Measurements from ENCODE around the gene EPHB2. TPM values are rescaled to one million over a fixed set of nuclear protein-coding genes. Genes with fewer than 3 reads are reported as not detected.
A peak's percentile ranks its signal among the peaks of the same experiment; 100 is the strongest.

The EPHB2 gene
- total RNA-seq, 1 donor from 2014 or later: 4.2 TPM

DNA sequence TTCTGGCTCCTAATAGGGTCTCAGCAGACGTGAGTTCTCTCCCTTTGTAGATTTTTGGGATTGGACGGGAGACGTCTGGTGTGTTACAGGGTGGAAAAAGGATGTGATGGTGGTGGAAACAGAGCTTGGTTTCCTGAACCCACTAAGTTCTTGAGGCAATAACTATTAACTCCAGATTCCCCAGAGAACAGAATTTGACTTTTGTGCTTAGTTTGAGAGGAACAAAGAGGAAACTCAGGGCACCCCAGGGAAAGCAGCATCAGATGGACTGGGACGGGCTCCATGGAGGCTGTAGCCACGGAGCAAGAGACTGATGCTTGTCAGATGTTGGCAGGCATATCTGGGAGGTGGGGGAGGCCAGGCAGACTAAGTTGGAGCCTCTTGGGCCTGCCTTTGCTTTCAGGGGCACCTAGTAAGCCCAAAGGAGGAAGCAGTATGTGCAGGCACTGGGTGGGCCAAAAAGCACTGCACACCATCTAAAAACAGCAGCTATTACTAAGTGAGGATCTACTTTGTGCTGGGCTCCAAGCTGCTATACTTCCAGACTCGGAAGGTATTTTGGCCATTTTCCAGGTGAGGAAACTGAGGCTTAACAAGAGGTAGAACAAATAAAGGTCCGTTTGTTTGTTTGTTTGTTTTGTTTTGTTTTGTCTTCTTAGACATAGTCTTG, 66.9 kb downstream of the EPHB2 start:
- DNase-seq (ENCODE audit: low read depth): no peak

DNA sequence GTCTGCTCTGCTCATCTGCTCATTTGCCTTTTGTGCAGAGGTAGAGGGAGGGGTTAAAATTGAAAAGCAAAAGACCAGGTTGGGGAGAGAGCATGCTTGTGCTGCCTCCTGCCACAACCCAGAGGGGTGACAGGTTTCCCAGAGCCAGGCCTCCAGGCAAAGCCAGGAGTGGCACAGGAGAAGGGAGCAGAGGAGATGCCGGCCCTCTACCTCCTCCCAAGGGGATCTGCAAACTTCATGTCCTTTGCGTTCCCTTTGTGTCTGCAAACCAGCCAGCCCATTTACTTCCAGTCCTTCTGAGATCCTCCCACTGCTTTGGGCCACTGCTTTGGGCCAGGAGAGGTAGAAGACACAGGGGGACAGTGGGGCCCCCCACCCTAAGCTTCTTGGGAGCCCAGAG, 67.8 kb downstream of the EPHB2 start:
- no peak for DNase-seq (ENCODE audit: low read depth)

DNA sequence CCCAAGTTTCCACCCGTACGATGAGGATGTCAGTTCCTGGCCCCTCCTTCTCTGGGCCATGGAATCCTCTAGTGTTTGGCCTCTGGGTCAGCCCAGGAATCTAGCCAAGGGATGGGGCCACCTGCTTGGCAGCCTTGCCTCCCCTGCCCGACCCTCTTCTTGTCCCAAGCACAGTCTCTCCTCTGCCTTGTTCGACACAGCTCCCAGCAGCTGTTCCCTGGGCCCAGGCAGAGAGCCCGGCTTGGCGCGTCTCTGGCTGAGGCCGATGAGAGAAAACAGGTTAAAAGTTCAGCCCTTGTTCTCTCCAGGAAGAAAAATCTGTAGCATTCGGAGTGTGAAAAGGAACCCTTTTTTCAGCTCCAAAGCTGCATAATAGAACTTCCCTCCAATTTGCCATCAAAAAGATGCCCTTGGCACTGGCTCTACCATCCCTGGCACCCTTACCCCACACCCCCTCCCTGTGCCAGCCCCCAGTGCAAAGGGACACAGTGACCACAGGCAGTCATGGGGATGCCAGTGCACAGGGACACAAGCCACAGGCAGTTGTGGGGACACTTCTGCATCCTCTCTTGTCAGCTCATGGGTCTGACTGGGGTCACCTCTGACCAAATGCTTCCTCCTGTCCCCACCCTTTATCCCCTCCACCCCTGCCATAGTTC, 68.4 kb downstream of the EPHB2 start:
- peak; percentile 72 for DNase-seq (ENCODE audit: low read depth)

DNA sequence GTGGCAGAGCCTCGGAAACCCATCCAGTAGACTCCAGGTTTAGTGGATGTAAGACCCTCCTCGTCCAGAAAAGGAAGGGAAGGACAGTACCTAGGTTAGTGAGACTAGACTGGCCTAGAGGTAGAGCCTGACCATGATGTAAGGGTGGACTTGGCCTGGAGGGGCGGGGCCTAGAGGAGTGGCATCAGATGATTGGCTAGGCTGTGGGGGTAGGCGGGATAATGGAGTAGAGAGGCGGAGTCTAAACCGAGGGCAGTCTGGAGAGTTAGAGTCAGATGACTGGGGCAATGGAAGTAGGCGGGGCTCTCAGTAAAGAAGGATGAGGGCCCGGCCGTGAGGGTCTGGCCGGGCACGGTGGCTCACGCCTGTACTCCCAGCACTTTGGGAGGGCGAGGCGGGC, 70.1 kb downstream of the EPHB2 start:
- DNase-seq (ENCODE audit: low read depth): no peak

DNA sequence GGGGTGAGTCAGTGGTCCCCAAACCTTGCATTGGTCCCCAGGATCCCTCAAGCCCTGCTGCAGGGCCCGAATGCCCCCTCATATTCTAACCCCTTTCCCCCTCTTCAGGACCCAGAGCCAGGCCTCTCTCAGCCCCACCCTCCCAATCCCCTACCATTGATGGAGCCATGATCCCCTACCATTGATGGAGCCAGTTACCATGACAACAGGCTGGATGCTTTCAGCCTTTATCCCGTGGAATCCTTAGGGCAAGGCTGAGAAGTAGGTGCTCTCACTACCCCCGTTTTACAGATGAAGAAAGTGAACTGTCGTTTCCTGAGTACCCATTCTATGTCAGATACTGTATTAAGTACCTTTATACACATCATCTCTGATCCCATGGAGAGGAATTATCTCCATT, 70.8 kb downstream of the EPHB2 start:
- no peak for DNase-seq (ENCODE audit: low read depth)

DNA sequence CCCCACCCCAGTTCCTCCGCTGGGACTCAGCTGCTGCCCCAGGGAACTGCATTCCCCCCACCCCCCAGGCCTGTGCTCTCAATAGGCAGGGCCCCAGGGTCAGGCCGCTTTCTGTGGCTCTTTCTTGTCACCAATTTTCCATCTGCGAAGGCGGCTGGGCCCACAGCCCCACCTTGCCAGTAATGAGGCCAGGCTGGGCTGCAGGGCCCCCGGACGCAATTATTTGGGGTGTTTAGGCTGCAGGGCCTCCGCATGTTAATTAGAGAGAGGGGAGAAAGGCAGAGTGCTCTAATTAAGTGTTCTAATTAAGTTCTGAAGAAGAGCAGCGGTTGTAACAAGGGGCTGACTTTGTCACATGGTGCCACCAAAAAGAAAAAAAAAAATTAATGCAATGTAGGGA, 71.8 kb downstream of the EPHB2 start:
- no peak for DNase-seq (ENCODE audit: low read depth)

DNA sequence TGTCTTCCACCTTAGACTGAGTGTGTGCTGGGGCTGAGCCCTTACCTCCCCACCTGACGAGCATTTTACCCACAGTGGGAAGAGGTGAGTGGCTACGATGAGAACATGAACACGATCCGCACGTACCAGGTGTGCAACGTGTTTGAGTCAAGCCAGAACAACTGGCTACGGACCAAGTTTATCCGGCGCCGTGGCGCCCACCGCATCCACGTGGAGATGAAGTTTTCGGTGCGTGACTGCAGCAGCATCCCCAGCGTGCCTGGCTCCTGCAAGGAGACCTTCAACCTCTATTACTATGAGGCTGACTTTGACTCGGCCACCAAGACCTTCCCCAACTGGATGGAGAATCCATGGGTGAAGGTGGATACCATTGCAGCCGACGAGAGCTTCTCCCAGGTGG, 73.7 kb downstream of the EPHB2 start:
- DNase-seq (ENCODE audit: low read depth): no peak

DNA sequence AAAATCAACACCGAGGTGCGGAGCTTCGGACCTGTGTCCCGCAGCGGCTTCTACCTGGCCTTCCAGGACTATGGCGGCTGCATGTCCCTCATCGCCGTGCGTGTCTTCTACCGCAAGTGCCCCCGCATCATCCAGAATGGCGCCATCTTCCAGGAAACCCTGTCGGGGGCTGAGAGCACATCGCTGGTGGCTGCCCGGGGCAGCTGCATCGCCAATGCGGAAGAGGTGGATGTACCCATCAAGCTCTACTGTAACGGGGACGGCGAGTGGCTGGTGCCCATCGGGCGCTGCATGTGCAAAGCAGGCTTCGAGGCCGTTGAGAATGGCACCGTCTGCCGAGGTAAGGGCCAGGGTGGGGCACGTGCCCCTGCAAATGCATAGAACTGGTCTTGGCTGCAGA, 74.1 kb downstream of the EPHB2 start:
- no peak for DNase-seq (ENCODE audit: low read depth)

DNA sequence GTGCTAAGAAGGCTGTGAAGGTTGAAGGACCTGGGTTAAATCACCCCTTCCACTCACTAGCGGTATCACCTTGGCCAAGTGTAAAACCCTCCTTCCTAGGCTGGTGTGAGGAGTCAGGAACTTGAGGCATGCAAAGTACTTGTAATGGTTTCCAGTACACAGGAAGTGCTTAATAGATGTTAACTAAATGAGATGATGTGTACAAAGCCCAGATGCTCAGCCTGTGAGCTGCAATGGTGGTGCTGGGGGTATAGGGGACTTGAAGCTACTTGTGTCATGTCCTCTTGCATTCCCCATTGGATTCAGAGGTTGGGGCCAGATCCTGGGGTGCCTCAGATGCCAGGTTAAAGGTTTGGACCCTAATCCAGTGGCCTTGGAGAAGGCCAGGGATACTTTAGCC, 75.5 kb downstream of the EPHB2 start:
- DNase-seq (ENCODE audit: low read depth): no peak

DNA sequence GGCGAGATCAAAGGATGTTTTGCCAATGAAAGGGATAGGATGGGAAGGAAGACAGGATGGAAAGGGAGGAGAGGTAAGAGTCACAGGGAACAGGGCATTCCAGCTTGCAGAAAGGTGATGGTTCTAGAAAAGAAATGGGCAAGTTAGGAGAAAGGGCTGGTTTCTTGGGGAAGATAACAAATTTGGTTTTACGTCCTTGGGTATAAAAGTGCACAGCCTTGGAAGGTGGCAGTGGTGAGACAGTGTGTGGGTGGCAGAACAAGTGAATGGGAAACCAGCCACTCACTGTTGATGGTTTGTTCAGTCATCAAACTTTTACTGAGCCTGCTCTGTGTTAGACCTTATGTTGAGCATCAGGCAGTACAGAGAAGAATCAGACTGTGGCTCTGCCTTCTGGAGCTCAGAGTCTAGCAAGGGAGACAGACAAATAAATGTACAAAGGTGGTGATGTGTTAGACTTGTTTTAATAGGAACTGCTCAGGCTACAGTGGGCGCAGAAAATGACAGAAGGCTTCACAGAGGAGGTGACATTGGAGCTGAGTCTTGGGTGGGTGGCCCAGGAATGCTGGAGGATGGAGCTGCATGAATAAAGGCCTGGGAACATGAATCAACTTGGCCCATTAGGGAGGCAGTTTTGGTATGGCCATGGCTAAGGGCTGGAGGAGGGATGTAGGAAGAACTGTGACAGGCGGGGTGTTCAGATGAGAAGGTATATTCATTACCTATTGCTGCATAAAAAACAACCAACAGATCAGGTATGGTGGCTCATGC, 76.3 kb downstream of the EPHB2 start:
- no peak for DNase-seq (ENCODE audit: low read depth)

DNA sequence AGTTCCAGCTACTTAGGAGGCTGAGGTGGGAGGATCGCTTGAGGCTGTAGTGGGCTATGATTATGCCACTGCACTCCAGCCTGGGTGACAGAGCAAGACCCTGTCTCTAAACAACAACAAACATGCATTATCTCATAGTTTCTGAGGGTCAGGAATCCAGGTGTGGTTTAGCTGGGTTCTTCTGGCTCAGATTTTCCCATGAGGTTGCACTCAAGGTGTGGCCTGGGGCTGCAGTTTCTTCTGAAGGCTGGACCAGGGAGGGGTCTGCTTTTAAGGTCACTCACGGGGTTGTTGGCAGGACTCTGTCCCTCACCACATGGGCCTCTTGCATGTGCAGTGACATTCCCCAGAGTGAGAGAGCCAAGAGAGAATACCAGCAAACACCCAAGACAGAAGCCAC, 77.0 kb downstream of the EPHB2 start:
- DNase-seq (ENCODE audit: low read depth): no peak

DNA sequence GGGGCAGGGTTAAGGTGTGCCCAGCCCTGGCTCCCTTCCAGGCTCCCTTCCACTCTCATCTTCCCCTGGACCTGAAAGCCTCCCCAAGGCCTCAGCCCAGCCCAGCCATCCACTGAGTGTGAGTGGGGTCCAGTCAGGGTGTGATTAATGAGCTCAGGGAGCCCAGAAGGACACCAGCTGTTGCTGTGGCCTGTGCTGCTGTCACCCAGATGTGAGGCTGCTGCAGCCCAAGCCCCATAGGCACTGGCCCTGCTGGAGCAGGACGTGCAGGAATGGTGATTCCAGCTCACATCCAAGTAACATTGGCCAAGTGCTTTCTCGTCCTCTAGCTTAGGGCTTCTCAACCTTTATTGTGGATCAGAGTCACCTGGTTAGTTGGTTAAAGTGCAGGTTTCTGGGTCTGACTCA, 77.6 kb downstream of the EPHB2 start:
- DNase-seq (ENCODE audit: low read depth): no peak

DNA sequence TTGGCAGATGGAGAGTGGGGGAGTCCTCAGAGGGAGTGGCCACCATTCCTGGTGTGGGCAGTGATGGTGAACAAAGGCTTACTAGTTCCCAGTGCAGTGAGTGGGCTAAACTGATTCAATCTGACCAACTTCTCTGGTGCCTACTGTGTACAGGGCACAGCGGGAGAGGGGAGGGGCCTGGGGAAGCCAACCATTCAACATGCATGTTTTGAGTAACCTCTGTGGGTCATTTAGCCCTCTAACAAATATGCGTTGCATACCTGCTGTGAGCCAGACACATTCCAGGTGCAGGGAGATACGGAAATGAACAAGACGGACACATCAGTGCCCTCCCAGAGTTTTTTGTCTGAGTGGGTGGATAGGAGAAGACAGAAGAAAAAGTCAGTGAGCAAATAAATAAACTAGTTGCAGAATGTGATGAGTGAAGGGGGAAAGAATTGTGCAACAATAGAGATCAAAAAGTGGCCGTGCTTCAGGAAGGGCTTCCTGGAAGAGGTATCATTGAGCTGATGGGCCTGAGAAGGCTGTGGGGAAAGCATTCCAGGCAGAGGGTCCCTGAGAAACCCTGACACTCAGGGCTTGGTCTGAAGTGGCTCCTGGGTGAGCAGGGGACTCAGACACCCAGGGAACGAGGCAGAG, 78.8 kb downstream of the EPHB2 start:
- no peak for DNase-seq (ENCODE audit: low read depth)

DNA sequence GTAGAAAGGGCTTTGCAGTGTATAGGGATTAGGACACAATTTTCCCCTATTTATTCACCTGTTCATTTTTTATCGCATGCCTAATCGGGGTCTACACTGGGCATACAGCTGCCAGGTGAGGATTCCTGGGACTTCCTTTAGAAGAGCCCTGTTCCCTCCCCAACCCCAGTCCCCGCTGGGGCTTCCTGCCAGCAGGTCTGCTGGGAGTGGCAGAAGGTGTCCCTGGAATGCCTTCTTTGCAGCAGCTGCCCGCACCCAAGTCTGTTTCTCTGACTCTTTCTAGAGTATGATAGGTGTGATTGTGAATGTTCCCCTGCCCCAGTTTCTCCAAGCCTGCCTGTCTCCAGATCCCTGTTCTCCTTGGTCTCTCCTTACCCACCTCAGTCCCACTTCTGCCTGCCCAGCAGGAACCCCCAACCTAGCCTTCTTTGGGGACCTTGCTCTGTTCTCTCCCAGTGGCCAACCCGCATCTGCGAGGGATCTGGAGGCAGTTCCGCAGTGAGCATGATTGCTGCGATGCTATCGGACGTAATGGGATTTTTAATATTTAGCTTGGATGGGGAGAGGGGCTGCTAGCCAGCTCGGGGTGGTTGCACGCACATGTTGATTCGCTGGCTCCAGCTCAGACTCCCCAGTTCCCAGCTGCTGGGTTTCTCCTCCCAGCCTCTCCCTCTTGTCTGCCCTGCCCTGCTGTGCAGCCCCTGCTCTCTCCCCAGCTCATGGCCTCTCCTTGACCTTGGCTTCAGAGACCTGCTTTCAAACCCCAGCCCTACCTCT, 79.8 kb downstream of the EPHB2 start:
- no peak for DNase-seq (ENCODE audit: low read depth)

DNA sequence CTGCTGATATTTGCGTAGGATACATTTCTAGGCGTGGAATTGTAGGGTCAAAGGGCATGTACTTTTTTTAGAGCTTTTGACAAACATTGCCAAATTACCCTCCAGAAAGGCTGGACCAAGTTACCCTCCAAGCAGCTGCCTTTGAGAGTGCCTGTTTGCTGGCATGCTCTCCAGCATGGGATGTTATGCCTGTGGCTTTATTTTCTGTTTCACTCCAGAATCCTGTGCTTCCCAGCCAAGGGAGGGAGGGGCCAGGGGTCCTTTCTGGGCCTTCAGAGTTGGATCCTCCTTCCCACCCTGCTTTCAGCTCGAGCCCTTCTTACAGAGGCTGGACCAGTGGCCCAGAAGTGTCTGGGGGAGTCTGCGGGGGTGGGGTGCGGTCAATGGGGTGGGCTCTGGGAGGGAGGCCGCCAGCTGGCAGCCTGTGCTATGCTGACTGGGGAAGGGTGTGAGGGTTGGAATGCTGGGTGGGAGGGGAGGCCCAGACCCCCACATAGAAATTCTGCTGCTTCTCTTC, 81.2 kb downstream of the EPHB2 start:
- DNase-seq (ENCODE audit: low read depth): no peak

DNA sequence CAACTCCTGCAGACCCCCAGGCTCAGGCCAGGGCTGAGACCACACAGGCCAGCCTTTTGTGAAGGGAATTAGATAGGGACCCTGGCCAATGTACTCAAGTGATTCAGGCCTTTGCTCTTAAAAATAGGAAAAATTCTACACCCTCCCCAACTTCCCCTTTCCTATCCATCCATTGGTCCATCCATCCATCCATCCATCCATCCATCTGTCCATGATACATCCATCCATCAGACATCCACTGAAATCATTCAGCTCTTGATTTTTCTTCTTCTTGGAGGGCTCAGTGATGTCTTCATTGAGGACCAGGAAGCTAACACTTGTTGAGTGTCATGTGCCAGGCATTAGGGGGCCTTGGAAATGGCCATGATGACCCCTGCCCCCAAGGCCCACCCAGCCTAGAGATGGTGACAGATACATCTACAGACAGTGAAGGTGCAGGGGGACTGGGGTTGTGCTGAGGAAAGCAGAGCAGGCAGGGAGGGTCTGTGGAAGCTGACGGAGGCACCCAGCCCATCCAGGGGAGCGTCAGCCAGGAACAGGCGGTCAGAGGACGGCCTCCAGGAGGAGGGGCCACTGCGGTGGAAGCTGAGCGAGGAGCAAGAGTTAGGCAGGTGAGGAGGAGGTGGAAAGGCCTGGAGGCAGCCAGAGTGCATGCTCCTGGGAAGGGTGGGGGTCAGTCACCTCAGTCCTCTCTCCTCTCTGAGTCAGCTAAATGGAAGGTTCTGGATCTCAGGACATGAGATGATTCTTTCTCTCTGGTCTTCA, 81.9 kb downstream of the EPHB2 start:
- no peak for DNase-seq (ENCODE audit: low read depth)

DNA sequence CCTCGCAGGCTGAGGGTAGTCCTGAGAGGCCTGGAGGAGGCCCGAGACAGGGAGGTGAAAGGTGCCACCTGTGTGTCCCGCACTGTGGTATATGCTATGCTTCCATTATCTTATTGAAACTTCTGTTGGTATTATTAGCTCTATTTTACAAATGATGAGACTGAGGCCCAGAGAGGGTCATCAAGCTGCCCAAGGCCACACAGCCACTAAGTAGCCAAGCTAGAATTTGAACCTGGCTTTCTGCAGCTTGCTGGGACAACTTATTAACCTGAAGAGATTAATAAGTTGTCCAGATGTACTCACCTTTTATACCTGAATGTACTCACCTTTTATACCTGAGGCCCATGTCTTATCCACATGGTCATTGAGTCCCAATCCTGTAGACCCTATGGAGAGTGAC, 83.0 kb downstream of the EPHB2 start:
- no peak for DNase-seq (ENCODE audit: low read depth)

DNA sequence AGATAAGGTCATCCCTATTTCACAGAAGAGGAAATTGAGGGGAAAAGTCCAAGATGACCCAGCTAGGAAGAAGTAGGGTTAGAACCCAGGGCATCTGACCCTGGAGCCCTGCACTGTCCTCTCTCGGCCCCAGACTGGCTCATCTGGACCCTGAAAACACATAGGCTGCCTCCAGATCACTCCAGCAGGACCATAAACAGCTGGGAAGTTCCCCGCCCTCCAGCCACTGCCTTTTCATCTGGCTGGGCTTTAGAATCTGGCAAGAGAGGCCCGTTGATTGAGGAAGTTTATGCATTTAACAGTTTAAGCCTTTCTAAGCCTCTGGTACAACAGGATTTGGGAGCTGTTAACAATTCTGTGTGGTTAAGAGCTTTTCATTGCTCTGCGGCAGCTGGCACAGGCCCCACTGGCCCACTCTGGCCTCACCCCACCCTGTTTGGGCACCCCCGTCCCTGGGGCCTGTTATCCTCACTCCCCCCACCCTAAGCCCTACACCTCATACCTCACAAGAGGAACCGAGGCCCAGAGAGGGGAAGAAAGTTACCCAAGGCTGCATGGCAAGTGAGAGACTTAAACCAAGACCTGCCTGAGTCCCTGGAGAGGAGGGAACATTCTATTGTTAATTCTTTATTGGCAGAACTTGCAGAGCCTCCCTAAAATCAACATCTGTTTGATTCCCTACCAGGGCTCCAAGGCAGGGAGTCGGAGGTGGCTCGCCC, 84.2 kb downstream of the EPHB2 start:
- peak; percentile 25 for DNase-seq (ENCODE audit: low read depth)

DNA sequence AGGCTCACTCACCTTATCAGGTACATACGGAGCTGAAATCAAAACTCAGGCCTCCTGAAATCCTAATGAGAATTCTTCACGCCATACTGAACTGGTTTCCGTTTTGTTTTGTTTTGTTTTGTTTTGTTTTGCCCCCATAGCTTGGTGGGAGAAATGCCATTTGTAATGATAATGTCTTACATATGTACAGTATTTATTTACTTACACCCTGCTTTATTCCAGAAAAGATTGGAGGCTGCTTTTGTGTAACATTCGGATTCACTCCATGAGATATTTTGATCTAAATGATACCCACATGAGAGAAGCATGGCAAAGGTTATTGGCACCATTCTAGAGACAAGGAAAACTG, 84.7 kb downstream of the EPHB2 start:
- no peak for DNase-seq (ENCODE audit: low read depth)

DNA sequence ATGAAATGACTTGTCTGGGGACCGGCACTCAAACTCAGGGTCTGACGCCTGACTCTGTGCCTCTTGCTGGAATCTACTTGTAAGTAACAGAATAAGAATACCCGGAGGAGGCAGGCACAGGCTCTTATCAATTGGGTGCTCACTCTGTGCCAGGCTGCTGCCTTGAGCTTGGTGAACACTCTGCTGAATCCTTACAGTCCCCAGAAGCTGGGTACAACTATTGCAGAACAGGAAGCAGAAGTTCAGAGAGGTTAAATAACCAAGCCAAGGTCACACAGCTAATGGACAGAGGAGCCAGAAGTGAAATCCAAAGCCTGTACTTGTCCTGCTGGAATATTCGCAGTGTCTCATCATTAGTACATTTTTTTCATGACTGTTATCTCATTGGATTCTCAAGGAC, 86.0 kb downstream of the EPHB2 start:
- no peak for DNase-seq (ENCODE audit: low read depth)
